Hepatocyte (in vitro differentiated cells): ENCODE data around the gene AQP1. TPM values are rescaled to one million over a fixed set of nuclear protein-coding genes. Genes with fewer than 3 reads are reported as not detected.

Experiments
- DNase-seq: peaks from one replicate; pipeline ENCODE4 v3.0.0-alpha.2; 2016; ENCODE audit warnings: low spot score
- H2AFZ ChIP-seq: fragments of 200-600 bp; sonication (generic); 2 replicates; pipeline ENCODE4 v1.6.0; 2016; ENCODE audit warnings: antibody characterized with exemption, mild to moderate bottlenecking
- H3K27ac ChIP-seq: fragments of 200-600 bp; sonication (generic); 2 replicates; pipeline ENCODE4 v1.5.1; 2016; ENCODE audit warnings: mild to moderate bottlenecking
- H3K27me3 ChIP-seq: fragments of 200-600 bp; sonication (generic); 2 replicates; pipeline ENCODE4 v1.6.1; 2016
- H3K36me3 ChIP-seq: fragments of 200-600 bp; sonication (generic); replicated peaks from 2 replicates; pipeline ENCODE4 v1.5.1; 2016; ENCODE audit warnings: low read depth; ENCODE audit not compliant: insufficient read depth
- H3K4me1 ChIP-seq: fragments of 200-600 bp; sonication (generic); 2 replicates; pipeline ENCODE4 v1.5.1; 2016; ENCODE audit warnings: mild to moderate bottlenecking, moderate library complexity; ENCODE audit not compliant: insufficient read depth
- H3K4me2 ChIP-seq: fragments of 200-600 bp; sonication (generic); 2 replicates; pipeline ENCODE4 v1.6.0; 2016
- H3K4me3 ChIP-seq: fragments of 200-600 bp; sonication (generic); 2 replicates; pipeline ENCODE4 v1.5.1; 2016; ENCODE audit warnings: mild to moderate bottlenecking
- H3K79me2 ChIP-seq: fragments of 200-600 bp; sonication (generic); 2 replicates; pipeline ENCODE4 v1.6.0; 2017; ENCODE audit warnings: mild to moderate bottlenecking
- H3K9me2 ChIP-seq: fragments of 200-600 bp; sonication (generic); replicated peaks from 2 replicates; pipeline ENCODE4 v1.6.0; 2017; ENCODE audit warnings: mild to moderate bottlenecking; ENCODE audit not compliant: insufficient read depth
- H3K9me3 ChIP-seq: fragments of 200-600 bp; sonication (generic); 2 replicates; pipeline ENCODE4 v1.5.1; 2016; ENCODE audit warnings: low read depth, mild to moderate bottlenecking
- H4K20me1 ChIP-seq: fragments of 200-600 bp; sonication (generic); 2 replicates; pipeline ENCODE4 v1.6.0; 2016; ENCODE audit warnings: mild to moderate bottlenecking; ENCODE audit not compliant: insufficient read depth, poor library complexity, severe bottlenecking
- CTCF ChIP-seq: fragments of 200-600 bp; sonication (generic); IDR thresholded peaks from 2 replicates; pipeline ENCODE4 v1.5.1; 2016; ENCODE audit warnings: antibody characterized with exemption, mild to moderate bottlenecking; ENCODE audit not compliant: poor library complexity
- EZH2 ChIP-seq: fragments of 200-600 bp; sonication (generic); IDR thresholded peaks from 2 replicates; pipeline ENCODE4 v1.6.1; 2016; ENCODE audit warnings: antibody characterized with exemption, mild to moderate bottlenecking, borderline replicate concordance
- EZH2phosphoT487 ChIP-seq: fragments of 200-600 bp; sonication (generic); IDR thresholded peaks from one replicate; pipeline ENCODE4 v1.6.1; 2018; ENCODE audit warnings: antibody characterized with exemption, mild to moderate bottlenecking, low read depth, moderate library complexity; ENCODE audit not compliant: unreplicated experiment, severe bottlenecking
- WGBS: methylation state at CpG from one replicate; pipeline ENCODE4 v1.1.6; 2016; ENCODE audit warnings: low lambda C conversion rate; ENCODE audit errors: missing lambda C conversion rate; 5-methylcytosine and 5-hydroxymethylcytosine counted together
- polyA plus RNA-seq: library from polyadenylated mRNA; unstranded; fragments of >200 nt; fragmentation: Nextera tagmentation; extraction: Ambion mirVana; gene quantifications from 2 replicates; pipeline ENCODE4 v1.2.1, GENCODE V29; 2016
- total RNA-seq: library from RNA; depleted of rRNA; stranded (reverse); fragments of >200 nt; gene quantifications from 2 replicates; pipeline ENCODE4 v1.2.3, GENCODE V29; 2014

The AQP1 gene
- total and polyA plus RNA-seq, 2 experiments from 2014 or later = 124 to 183 TPM

DNA sequence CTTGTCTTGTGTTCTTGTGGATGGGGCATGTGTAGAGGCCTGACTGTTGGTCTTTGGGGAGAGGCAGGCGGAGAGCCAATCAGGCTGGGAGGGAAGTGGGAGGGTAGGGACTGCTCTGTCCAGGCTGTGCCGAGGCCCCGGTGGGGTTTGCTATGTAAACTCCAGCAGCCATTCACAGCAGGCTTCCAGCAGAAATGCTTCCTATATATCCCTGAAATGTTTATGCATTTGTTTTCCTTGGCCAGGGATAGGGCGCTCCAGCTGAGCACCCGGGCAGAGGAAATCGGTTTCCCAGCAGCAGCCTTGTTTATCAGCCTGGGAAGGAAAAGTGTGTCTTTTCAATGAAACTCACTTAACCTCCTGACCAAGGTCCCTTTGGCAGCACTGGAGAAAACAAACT lies 18.3 kb upstream of the AQP1 start:
- Histone ChIP-seq H2AFZ (no peak overlapping the region), H3K79me2 (no peaks in the 10 kb centered on the region), H3K4me2 (no peak overlapping the region), H4K20me1 (no peaks in the 10 kb centered on the region), H3K9me2 (no peaks in the 10 kb centered on the region), H3K4me3 (no peak overlapping the region), H3K36me3 (no peaks in the 10 kb centered on the region), H3K27ac (peak overlapping the region; percentile 33), H3K9me3 (no peaks in the 10 kb centered on the region), H3K27me3 (no peaks in the 10 kb centered on the region), H3K4me1 (peaks cover 35% of the 10 kb centered on the region)
- DNase-seq = no peak
- TF ChIP-seq EZH2 (no peak), EZH2phosphoT487 (no peak), CTCF (no peak)
- WGBS = 36% methylated on average over 6 of the region's 6 CpGs

DNA sequence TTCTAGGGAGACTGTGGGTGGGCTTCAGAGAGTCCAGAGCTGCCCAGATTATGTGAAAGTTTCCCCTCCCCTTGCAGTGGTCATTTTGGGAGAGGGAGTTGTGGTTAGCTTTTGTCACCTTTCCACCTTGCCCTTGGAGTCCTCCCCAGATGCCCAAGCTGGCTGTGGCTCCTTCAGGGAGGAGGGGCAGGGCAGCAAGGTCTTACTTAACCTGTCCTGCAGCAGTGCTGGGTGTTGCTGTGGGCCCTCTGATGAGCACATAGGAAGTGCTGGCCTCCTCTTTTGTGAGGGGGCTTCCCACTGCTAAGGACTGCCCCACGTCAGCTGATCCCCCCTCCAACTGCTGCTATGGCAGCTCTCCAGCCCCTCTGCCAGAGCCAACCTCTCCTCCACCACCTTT lies 17.6 kb upstream of the AQP1 start:
- Histone ChIP-seq H3K79me2 (no peaks in the 10 kb centered on the region), H4K20me1 (no peaks in the 10 kb centered on the region), H3K4me1 (peaks cover 35% of the 10 kb centered on the region), H3K9me3 (no peaks in the 10 kb centered on the region), H3K27ac (peak overlapping the region; percentile 33), H3K9me2 (no peaks in the 10 kb centered on the region), H3K4me3 (no peak overlapping the region), H3K27me3 (no peaks in the 10 kb centered on the region), H3K36me3 (no peaks in the 10 kb centered on the region), H2AFZ (no peak overlapping the region), H3K4me2 (no peak overlapping the region)
- TF ChIP-seq EZH2 = no peak
- no peak for TF ChIP-seq CTCF
- no peak for TF ChIP-seq EZH2phosphoT487
- WGBS = 64% methylated on average over 1 of the region's 1 CpG
- DNase-seq = no peak

DNA sequence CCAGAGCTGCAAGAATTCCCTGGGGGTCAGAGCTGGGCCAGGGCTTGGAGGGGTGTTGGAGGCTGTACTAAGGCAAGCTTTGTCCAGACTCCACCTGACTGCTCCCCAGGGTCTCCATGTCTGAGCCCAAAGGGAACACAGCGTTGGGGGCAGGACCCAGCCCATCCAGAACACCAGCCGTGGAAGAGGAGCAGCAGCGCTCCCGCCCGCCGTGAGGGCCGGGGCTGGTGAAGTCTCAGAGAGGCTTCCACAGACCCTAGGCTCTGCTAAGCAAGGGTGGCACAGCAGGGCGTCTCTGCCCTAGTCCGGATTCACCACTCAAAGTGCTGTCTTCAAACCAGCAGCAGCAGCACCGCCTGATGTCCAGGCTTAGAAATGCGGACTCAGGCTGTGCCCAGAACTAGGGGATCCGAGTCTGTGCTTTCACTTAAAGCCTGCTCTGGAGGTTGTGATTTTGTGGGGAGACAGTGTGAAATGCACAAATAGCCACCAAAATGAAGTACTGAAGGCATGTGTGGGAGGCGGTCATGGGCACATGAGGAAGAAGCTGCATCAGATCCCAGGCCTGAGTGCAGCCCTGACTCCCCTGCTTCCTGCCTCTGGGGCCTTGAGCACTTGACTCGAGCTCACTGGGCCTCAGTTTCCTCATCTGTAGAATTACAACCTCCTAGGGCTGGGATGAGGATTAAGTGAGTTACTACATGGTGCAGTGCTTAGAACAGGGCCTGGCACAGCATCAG lies 16.6 kb upstream of the AQP1 start:
- H3K36me3 ChIP-seq = no peaks in the 10 kb centered on the region
- no peaks in the 10 kb centered on the region for H3K9me3 ChIP-seq
- no peak overlapping the region for H2AFZ ChIP-seq
- peaks cover 35% of the 10 kb centered on the region for H3K4me1 ChIP-seq
- no peak overlapping the region for H3K4me2 ChIP-seq
- TF ChIP-seq EZH2phosphoT487 (no peak), CTCF (peak; percentile 9), EZH2 (no peak)
- H3K9me2 ChIP-seq = no peaks in the 10 kb centered on the region
- H4K20me1 ChIP-seq = no peaks in the 10 kb centered on the region
- DNase-seq = no peak
- H3K27me3 ChIP-seq = no peaks in the 10 kb centered on the region
- no peak overlapping the region for H3K27ac ChIP-seq
- no peaks in the 10 kb centered on the region for H3K79me2 ChIP-seq
- 91% methylated on average over 14 of the region's 14 CpGs for WGBS
- no peak overlapping the region for H3K4me3 ChIP-seq
